GM21529 (cell line): Measurements from ENCODE around the gene PPP2R2C.

Experiments
- ATAC-seq: cut with Tn5 transposase; IDR thresholded peaks from one replicate; pipeline ENCODE4 v1.9.1; 2021; ENCODE audit not compliant: unreplicated experiment

The PPP2R2C gene

DNA sequence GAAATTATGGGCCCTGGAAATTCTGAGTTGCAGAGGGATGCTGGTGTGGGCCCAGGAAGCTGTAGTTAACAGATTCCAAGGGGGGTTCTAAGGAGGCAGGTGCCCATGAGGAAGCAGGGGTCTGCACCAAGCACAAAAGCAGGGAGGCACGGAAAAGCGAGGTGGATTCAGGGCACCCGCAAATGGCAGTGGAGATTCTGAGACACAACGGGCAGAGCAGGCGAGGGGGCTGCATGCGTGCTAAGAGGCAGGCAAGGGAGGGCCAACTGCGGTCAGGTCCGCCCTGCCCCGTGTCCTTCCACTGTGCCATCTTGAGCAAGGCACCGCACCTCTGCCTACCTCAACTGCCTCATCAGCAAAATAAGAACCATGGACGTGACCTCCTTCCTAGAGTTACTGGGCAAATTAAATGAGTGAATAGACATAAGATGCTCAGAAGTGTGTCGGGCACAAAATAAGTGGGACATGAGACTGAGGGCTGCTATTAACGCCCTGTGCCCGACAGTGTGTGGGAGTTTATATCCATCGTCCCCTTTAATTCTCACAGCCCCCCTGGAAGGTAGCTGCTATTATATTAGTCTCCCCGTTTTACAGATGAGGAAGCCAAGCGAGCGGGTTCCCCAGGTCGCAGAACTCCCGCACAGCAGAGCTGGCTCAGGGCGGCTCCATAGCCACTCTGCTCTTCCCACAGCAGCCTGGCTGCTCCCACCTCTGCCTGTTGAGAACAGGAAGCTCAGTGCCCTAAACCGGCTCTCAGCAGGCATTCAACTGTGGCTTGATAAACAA is 67.6 kb downstream of the PPP2R2C start:
- ATAC-seq, result no peak

DNA sequence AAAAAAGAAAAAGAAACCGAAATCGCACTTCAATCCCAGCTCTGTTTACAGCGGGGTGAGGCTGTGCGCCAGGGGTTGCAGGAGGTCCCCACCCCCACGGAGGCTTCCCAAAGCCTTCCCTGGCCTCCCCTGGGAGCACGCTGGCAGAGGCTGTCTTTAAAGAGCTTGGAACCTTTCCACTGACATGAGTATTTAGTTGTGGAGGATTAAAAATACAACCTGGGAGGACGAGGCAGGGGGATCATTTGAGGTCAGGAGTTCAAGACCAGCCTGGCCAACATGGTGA is 69.1 kb downstream of the PPP2R2C start:
- ATAC-seq, result no peak

DNA sequence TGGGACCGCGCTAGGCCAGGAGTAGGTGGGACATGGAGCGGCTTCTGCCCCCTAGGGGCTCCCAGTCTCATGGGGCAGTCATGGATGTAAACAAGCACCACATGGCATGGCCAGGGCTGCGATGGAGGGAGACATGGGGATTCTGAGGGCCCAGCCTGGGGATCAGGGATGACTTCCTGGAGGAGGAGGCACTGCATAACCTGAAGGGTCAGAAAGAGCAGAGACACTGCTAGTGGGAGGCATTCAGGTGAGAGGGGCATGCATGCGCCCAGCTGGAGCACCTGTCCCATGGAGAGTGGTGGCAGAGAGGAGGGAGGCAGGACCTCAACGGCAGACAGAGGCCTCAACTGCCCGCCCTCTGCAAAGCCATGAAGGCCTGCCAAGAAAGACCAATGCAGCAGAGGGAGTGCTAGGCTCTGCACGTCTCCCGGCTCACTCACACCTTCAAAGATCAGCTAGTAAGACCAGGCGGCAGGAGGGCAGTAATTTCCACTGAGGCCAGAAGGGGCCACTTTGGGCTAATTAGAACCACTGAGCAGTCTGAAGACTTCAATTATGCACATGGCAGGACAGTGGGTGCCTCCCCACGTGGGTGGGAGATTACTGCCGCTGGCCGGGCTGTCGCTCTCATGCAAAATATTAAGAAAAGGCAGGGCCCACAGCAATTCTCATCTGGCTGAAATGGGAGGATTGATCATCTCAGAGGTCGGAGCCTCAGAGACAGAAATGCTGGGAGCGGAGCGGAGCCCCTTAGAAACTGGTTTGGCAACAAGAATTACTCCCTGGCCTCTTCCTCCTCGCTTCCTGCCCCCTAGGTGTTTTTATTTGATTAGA is 69.6 kb downstream of the PPP2R2C start:
- ATAC-seq, result no peak

DNA sequence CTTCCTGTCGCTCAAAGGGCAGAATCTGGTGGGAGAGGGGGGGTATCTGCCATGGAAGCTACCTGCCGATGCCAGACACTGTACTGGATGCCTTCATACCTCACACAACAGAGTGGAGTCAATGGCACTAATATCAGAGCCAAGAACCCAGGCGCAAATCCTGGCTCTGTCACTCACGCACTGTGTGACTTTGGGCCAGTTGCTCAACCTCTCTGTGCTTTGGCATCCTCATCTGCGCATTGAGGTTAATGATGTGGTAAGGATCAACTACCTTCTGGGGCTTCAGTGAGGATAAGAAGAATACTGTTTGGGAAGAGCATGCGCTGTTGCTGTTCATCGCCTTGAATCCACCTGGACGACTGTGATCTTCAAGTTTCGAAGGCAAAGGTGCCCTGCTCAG is 70.6 kb downstream of the PPP2R2C start:
- no peak for ATAC-seq

DNA sequence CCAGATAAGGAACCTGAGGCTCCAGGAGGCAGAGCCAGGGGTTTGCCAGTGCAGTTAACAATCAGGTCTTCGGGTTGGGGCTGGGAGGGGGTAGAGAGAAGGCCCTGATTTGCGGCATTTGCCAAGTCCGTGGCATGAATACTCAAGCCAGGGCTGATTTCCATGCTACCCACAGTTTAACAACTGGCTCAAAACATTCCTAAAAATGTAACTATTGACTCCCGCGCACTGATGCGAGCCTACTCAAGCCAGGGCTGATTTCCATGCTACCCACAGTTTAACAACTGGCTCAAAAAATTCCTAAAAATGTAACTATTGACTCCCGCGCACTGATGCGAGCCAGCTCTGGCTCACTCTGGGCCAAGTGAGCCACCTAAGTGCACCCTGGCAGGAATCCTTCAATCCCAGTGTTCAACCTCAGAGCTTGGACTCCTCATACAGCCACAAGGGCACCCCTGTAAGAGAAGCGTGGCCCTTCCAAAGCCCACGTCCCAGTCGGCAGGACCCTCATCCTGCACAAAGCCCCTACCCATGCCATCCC is 75.6 kb downstream of the PPP2R2C start:
- ATAC-seq, result no peak

DNA sequence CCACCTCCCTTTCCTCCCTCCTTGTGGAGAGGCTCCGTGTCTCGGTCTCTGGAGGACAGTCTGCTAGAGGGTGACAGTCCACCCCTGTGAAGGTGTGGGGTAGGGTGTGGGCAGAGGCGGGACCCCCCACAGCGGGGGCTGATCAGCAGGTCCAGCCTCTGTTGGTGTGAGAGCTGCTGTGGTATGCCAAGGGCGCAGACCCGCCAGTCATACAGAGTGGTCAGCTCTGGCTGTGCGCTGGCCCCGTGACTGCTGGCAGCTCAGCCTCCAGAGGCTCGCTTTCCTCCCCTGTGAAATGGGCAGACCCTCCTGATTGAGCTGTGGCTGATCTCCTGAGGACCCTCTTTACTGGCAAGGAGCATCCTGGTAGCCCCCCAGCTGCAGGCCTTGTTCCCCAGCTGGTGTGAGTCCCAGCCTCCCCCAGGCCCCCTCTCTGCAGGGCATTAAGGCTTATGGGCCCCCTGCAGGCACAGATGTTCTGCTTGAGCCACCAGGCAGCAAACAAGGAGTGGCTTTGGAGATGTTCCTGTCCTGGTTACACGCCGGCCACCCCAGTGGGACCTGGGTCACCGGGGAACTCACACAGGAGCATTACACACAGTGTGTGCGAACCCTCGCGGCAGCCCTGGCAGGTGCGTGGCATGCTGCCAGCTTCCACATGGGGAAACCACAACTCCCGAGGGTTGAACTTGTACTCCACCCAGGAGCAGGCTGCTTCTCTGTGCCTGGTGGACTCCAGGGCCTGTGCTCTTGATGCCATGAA is 76.8 kb downstream of the PPP2R2C start:
- ATAC-seq, result no peak

DNA sequence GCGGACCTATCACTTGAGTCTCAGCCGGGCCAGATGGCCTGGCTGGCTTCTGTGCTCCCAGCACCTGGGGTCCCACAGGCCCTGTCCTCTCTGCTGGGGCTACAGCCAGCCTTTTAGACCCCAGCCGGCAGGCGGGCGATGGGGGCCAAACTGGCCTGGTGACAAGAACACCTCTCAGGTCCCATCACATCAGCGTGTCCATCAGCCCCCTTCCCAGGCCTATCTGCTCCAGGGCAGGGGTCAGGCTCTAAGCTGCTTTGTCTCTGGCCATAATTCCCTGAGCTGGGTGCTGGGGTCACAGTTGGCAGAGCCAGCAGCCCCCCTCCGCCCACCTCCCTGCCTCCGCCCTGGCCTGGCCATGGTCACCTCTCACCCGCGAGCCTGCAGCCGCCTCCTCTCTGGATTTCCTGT is 77.7 kb downstream of the PPP2R2C start:
- ATAC-seq, result no peak

DNA sequence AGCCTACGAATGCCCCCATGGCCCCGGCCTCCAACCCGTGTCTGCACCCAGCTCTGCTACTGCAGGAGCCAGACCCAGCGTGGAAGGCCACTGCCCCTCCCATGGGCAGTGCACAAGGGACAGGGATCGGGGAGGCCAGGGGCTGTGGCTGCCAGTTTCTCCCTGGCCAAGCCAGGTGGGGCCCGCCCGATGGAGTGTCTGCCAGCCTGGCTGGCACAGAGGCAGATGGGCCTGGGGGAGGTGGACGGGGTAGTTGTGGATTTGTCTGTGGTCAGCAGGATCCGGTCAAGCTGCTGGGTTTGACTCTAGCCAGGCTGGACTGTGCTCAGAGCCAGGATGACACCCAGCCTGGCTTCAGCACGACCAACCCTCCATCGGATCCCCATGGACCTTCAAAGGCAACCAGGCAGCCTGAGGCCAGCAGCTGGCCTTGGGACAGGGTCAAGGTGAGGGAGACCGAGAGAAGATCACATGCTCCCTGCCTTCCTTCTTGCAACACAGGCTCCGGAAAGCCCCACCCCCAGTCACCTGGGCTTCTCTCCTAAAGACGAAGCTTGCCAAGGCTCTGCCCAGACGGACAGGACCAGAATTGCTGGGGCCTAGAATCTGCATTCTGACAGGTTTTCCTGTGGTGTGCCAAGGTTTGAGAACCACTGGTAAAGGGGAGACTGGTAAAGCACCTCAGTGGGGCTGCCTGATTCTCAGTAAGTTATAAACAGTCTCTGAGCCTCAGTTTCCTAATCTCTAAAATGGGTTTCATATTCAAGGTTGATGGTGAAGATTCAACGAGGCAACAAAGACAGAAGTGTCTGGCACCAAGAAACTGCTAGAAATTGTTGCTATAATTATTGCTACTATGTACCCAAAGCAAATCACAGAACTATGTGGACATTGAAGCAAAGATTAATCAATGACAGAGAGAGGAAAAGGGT is 78.6 kb downstream of the PPP2R2C start:
- ATAC-seq, result no peak

DNA sequence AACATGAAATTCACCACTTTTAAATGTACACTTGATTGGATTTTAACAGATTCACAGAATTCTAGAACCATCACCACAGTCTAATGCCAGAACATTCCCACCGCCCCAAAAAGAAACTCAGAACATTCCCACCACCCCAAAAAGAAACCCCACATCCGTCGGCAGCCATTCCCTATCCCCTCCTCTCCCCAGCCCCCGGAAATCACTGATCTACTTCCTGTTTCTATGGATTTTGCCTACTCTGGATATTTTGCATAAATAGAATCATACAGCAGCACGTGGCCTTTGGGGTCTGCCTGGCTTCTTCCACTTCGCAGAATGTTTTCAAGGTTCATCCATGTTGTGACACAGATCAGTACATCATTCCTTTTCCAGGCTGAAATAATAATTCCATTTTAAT is 79.3 kb downstream of the PPP2R2C start:
- no peak for ATAC-seq

DNA sequence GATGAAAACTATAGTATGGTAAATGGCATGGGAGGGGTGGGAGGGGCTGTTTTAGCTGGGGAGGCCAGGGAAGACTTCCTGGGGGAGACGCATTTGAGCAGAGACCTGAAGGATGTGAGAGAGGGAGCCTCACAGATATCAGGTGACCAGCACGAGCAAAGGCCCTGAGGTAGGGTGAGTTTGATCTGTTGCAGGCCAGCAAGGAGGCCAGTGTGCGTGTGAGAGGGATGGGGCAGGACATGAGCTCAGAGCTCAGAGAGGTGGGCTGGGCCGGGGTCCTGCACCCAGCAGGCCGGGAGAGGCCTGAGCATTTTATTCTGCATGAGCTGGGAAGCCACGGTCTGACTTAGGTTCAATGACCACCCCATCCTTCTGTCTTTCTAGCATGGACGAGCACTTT is 80.0 kb downstream of the PPP2R2C start:
- ATAC-seq, result no peak

DNA sequence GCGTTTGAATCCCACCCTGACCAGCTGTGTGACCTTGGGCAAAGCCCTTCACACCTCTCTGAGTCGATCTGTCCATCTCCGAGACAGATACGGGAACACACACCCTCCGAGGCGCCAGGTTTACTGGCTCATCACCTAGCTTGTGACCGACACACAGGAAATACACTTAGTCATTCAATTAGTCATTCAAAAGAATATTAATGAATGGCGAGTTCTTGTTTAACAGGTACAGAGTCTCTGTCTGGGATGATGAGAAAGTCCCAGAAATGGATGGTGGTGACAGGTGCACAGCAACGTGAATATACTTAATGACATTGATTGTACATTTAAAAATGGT is 80.6 kb downstream of the PPP2R2C start:
- no peak for ATAC-seq

DNA sequence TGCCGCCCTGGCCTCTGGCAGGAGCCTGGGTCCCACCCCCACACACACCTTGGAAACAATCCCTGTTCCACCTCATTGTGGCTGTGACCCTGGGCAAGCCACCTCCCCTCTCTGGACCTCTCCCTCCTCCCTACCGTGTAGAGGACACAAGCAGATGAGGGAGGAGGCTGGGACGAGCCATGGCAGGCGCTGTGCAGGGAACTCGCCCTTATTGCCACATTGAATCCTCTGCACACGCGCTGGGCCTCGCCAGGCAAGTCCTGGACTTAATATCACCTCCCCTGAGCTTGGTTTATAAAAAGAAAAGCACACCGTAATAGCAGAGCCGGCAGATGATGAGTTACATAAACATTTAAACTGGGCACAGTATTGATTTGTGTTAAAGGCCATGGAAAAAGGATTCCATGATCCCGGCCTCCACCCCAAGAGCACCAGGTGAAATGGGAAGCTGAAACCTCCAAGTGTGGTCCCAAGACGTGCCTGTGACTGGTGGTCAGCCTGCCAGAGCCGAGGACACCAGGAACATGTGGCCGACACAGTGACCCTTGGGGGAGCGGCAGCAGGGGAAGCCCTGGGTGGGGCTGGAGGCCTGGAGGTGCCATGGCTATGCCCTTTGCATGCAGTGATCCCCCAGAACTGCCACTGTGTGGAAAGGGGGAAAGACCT is 81.1 kb downstream of the PPP2R2C start:
- no peak for ATAC-seq

DNA sequence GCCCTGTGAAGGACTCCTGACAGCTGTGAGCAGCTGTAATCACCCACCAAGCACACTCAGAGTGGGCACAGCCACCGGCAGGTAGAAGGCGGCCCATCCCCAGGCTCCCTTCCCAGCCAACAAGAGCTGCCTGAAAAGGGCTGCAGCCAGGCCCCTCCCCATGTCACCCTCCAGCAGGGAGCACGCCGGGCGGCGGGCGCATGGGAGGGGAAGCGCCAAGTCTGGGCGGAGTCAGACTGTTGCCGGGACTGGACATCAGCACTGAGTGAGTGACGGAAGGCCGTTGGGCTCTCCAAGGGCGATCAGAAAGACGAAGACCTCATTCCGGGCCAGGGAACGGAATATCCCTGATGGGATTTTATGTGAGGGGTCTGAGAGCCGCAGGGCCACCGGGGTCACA is 82.1 kb downstream of the PPP2R2C start:
- no peak for ATAC-seq

DNA sequence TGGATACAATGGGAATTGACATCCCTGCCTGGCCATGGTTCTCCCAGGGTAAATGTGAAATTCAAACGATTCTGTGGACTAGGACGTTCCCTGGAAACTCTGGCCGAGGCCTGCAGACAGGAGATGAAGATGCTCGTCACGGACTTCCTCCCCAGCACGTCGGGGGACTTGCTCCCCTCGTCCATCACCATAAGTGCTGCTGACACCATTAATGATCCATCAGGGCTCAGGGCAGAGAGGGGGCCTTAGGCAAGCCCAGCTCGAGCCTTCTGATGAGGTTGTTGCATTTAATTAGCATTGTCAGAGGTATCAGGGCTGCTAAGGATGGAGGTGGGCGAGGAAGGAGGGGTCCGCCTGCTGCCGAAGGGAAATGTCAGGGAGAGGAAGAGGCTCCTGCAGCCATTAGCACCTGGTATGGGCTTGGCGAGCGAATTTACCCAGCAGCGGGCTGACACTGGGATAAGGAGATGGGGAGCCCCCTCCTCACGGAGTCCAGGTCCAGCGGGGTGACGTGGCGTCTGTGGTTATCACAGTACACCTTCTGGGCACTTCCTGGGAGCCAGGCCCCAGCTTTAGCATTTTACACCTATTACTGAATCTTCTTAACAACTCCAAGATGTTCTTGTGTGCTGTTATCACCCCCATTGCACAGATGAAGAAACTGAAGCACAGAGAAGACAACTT is 83.1 kb downstream of the PPP2R2C start:
- ATAC-seq, result no peak

DNA sequence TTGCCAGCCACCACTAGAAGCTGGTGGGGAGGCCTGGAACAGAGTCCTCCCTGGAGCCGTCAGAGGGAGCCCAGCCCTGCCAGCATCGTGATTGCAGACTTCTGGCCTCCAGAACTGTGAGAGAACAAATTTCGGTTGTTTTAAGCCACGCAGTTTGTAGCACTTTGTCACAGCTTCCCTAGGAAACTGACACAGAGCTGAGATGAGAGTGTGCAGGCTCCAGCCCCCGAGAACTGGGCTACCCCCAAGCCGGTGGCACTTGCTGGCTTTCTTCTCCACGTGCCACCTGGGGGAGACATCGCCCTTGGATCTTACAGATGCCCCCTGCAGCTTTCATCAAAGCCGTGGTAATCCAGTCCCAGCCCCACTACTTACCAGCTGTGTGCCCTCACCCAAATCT is 83.7 kb downstream of the PPP2R2C start:
- no peak for ATAC-seq

DNA sequence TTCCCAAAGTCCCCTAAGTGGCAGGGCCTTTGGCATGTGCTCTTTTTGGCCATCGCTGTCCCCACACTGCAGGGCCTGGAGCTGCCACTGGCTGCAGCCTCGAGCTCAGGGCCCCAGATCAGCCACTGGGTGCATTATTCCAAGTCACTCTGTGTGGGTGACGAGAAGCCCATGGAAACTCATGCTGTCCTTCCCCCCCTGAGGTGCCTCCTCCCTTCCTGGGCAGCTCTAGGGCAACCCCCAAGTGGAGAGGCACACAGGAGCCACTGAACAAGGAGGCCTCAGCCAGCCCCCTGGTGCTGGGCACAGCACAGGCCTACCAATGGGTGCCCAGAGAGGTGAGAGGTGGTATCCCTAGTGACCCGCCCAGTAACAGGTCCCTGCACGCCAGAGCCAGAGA is 84.5 kb downstream of the PPP2R2C start:
- ATAC-seq, result no peak

DNA sequence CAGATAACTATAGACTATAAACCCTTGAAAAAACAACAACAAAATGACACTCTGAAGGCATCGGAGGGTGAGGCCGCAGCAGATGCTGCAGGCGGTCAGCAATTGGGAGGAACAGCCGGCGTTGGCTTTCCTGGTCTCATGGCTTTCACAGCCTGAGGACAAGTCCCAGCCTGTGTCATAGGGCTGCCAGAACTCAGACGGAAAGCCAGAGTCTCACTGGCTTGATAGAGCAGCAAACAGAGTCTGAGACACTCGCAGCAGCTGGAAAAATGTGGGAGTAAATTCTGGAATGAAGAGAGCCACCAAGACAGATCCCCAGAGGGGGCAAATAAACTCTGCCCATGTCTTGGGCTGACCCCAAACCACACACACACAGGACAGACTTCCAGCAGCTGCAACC is 86.3 kb downstream of the PPP2R2C start:
- ATAC-seq, result no peak

DNA sequence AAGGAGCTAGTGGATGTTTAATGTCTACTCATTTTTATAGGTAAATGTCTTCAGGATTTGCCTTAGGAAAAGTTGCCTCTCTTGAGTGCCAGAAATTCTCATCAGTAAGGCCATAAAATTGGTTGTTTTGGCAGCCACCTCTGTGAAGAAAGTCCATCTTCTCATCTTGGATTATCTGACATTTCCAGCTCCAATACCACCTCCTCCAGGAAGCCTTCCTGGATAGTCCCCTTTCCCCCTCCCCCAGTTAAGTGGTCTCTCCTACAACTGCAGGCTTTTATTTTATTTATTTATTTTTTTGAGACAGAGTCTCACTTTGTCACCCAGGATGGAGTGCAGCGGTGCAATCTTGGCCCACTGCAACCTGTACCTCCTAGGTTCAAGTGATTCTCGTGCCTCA is 87.1 kb downstream of the PPP2R2C start:
- ATAC-seq, result no peak

DNA sequence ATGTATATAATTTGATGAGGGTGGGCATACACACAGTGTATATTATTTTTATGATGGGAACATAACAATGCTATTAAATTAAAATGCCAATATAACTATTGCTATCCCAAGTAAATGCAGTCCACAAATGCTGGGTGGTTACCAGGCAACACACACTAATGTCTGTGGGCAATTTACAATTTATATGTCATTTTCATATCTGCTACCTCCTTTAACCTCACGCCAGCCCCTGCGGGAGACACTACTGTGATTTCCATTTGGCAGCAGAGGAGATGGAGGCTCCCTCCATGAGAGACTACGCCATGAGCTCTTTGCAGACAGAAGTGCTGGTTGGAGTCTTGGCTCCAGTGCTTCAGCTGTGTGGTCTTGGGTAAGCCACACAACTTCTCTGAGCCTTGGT is 87.9 kb downstream of the PPP2R2C start:
- no peak for ATAC-seq

DNA sequence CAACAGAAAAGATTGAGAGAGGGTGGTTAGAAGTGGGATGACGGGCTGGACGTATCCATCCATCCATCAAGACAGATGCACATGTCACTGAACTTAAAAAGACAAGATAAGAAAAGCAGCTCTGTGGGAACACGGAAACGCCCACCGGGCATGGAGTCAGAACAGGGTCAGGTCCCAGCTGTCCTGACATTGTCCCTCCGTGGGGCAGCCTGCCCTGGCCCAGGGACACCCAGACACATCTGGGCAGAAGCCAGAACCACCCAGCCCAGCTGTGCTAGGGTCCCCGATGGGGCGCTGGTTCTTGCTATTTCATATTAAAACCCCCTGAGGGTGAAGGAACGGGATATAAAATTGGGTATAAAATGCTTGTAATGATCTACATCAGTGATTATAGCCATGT is 88.5 kb downstream of the PPP2R2C start:
- ATAC-seq, result no peak
